Measurements from ENCODE around the gene CFB.
"Not testable (repeated sequence)": the region's sequence is repeated elsewhere in the genome, so short reads cannot be mapped to it uniquely, and the experiment has no call there.

The CFB gene

DNA sequence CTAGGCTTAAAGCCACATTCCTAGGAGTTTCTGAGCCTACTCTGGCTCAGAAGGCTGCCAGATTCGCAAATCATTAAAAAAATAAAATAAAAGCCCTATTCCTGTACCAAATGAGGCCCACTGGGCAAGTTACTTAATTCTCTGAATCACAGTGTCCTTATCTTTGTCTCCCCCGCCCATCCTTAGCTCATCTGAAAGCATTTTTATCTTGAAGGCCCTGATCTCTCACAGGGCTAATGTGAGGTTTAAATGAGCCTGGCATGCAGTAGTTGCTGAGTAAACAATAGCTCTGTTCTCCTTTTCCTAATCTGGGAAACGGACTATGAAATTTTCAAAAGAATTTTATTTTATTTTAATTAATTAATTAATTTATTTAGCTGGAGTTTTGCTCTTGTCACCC is 41.9 kb upstream of the CFB start:
- CTCF ChIA-PET, result interaction anchor here (0.7 to 6.6 kb wide), 3 partner anchors 48 to 56 kb away, joined by 3 to 35 read pairs (median 4); no protein-coding TSS in a partner anchor

DNA sequence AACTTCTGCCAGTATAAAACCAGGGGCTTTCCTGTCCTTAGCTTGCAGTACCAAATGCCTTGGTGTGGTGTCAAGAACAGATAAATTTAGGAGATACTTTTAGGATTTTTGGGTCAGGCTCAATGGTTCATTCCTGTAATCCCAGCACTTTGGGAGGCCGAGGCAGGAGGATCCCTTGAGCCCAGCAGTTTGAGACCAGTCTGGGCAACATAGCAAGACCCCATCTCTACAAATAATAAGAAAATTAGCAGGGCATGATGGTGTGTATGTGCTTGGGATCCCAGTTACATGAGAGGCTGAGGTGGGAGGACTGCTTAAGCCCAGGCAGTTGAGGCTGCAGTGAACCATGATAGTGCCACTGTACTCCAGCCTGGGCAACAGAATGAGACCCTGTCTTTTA is 40.9 kb upstream of the CFB start:
- CTCF ChIA-PET, result interaction anchor here (1.1 to 6.6 kb wide), 2 partner anchors 47 to 51 kb away, joined by 4 to 35 read pairs; no protein-coding TSS in a partner anchor
- POLR2A ChIA-PET, result no interaction called here

More for the DNA sequence above, 41.9 kb upstream of the CFB start:
- POLR2A ChIA-PET, result no interaction called here
- TF ChIP-seq, protein P1, sequence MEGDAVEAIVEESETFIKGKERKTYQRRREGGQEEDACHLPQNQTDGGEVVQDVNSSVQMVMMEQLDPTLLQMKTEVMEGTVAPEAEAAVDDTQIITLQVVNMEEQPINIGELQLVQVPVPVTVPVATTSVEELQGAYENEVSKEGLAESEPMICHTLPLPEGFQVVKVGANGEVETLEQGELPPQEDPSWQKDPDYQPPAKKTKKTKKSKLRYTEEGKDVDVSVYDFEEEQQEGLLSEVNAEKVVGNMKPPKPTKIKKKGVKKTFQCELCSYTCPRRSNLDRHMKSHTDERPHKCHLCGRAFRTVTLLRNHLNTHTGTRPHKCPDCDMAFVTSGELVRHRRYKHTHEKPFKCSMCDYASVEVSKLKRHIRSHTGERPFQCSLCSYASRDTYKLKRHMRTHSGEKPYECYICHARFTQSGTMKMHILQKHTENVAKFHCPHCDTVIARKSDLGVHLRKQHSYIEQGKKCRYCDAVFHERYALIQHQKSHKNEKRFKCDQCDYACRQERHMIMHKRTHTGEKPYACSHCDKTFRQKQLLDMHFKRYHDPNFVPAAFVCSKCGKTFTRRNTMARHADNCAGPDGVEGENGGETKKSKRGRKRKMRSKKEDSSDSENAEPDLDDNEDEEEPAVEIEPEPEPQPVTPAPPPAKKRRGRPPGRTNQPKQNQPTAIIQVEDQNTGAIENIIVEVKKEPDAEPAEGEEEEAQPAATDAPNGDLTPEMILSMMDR (IDR thresholded peaks at IDR 0.05; ENCODE audit: insufficient read depth, low read length, missing control alignments), result no peak
- no peak for DNase-seq (ENCODE audit: low read depth, low spot score)
- no peak overlapping the region for H3K4me3 ChIP-seq (ENCODE audit: low read depth, low read length)

DNA sequence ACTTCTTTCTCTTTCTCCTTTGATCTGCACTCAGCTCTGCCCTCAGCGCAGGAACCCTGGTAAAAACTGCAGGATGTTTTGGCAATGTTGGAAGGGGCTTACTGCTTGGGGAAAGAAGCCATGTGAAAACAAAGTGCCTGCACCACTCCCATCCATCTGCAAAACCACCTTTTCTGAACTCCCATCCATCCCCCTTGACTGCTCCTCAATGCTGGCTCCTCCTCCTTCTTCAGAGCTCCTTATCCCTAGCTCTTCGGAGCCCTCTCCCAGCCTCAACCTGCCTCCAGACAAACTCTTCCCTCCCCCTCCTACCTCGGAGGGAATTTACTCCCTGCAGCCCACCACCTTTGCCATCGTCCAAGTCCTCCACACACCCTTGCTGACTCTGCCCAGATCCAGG is 39.8 kb upstream of the CFB start:
- ChIA-PET CTCF (interaction anchor here (6.6 kb wide), 1 partner anchor 46 kb away, joined by 35 read pairs; no protein-coding TSS in a partner anchor), POLR2A (no interaction called here)
- no peak overlapping the region for H3K4me3 ChIP-seq (ENCODE audit: low read depth, low read length)
- DNase-seq (ENCODE audit: low read depth, low spot score), result no peak
- TF ChIP-seq, protein P1 (IDR thresholded peaks at IDR 0.05; ENCODE audit: insufficient read depth, low read length, missing control alignments), result no peak

More for the DNA sequence above, 40.9 kb upstream of the CFB start:
- no peak overlapping the region for H3K4me3 ChIP-seq (ENCODE audit: low read depth, low read length)
- TF ChIP-seq, protein P1 (IDR thresholded peaks at IDR 0.05; ENCODE audit: insufficient read depth, low read length, missing control alignments), result no peak
- DNase-seq (ENCODE audit: low read depth, low spot score), result no peak

DNA sequence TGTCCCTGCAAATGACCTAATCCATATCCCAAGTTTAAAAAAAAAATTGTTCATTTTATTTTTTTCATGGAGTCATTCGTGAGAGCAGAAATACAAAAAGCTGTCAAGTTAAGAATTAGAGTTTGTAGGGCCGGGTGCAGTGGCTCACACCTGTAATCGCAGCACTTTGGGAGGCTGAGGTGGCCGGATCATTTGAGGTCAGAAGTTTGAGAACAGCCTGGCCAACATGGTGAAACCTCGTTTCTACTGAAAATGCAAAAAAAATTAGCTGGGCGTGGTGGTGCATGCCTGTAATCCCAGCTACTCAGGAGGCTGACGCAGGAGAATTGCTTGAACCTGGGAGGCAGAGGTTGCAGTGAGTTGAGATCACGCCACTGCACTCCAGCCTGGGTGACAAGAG is 39.2 kb upstream of the CFB start:
- POLR2A ChIA-PET, result interaction anchor here (1.1 kb wide), 1 partner anchor 9 kb away, joined by 3 read pairs; the partner anchor contains the start of gene EHMT2
- DNase-seq (ENCODE audit: low read depth, low spot score); H3K4me3 ChIP-seq (ENCODE audit: low read depth, low read length): not testable (repeated sequence)
- CTCF ChIA-PET, result interaction anchor here (0.6 kb wide), 1 partner anchor 46 kb away, joined by 3 read pairs; no protein-coding TSS in a partner anchor

DNA sequence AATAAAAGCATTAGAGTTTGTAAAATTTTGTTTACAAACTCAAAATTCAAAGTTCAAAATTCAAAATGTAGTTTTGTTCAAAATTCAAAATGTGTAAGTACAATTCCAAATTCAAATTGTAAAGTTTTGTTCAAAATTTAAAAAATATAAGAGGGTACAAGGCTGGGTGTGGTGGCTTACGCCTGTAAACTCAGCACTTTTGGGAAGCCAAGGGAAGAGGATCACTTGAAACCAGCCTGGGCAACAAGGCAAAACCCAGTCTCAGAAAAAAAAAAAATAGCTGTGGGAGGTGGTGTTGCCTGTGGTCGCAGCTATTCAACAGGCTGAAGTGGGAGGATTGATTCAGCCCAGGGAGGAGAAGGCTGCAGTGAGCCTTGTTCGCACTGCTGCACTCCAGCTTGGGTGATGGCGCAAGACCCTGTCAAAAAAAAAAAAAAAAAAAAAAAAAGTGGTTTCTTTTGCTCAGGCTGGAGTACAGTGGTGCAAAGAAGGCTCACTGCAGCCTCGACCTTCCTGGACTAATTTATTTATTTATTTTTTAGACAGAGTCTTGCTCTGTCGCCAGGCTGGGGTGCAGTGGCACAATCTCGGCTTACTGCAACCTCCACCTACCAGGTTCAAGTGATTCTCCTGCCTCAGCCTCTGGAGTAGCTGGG is 38.6 kb upstream of the CFB start:
- ChIA-PET POLR2A (interaction anchor here (1.1 kb wide), 1 partner anchor 10 kb away, joined by 3 read pairs; the partner anchor contains the start of gene EHMT2), CTCF (interaction anchor here (0.6 to 1.4 kb wide), 3 partner anchors 18 to 206 kb away, joined by 3 to 4 read pairs (median 3); no protein-coding TSS in a partner anchor)
- TF ChIP-seq, protein P1 (IDR thresholded peaks at IDR 0.05; ENCODE audit: insufficient read depth, low read length, missing control alignments), result no peak
- no peak overlapping the region for H3K4me3 ChIP-seq (ENCODE audit: low read depth, low read length)
- no peak for DNase-seq (ENCODE audit: low read depth, low spot score)

DNA sequence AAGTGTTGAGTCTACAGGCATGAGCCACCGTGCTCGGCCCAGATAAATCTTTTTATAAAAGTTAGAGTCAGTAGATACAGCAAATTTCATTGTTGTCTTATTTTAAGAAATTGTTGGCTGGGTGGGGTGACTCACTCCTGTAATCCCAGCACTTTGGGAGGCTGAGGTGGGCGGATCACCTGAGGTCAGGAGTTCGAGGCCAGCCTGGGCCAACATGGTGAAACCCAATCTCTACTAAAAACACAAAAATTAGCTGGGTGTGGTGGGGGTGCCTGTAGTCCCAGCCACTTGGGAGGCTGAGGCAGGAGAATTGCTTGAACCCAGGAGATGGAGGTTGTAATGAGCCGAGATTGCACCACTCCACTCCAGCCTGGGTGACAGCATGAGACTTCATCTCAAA is 37.6 kb upstream of the CFB start:
- DNase-seq (ENCODE audit: low read depth, low spot score); H3K4me3 ChIP-seq (ENCODE audit: low read depth, low read length); POLR2A ChIA-PET: not testable (repeated sequence)
- CTCF ChIA-PET, result interaction anchor here (1.0 to 1.4 kb wide), 2 partner anchors 19 to 205 kb away, joined by 3 to 4 read pairs; no protein-coding TSS in a partner anchor

DNA sequence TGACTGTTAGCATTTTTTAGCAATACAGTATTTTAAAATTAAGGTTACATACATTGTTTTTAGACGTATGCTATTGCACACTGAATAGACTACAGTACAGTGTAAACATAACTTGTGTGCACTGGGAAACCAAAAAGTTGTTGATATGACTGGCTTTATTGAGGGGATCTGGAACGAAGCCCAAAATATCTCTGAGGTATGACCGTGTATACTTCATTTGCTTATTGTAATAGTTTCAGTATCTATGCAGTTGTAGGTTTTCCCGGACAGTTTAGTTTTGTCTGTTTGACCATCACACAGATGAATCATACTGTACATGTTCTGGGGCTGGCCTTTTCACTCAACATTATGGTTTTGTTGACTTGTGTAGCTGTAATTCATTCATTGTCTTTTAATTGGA is 37.1 kb upstream of the CFB start:
- no peak overlapping the region for H3K4me3 ChIP-seq (ENCODE audit: low read depth, low read length)
- TF ChIP-seq, protein P1 (IDR thresholded peaks at IDR 0.05; ENCODE audit: insufficient read depth, low read length, missing control alignments), result no peak
- no peak for DNase-seq (ENCODE audit: low read depth, low spot score)
- ChIA-PET POLR2A (no interaction called here), CTCF (interaction anchor here (1.2 to 2.4 kb wide), 2 partner anchors 20 to 43 kb away, joined by 5 to 18 read pairs; no protein-coding TSS in a partner anchor)

DNA sequence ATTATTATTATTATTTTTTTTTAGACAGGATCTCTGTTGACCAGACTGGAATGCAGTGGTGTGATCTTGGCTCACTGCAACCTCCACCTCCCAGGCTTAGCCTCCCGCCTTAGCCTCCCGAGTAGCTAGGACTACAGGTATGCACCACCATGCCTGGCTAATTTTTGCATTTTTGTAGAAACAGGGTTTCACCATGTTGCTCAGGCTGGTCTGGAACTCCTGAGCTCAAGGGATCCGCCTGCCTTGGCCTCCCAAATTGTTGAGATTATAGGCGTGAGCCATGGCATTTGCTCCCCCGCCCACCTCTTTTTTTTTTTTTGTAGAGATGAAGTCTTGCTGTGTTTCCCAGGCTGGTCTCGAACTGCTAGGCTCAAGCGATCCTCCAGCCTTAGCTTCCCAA is 36.6 kb upstream of the CFB start:
- not testable (repeated sequence) for DNase-seq (ENCODE audit: low read depth, low spot score); H3K4me3 ChIP-seq (ENCODE audit: low read depth, low read length)
- ChIA-PET CTCF (interaction anchor here (1.2 to 2.4 kb wide), 2 partner anchors 20 to 43 kb away, joined by 5 to 18 read pairs; no protein-coding TSS in a partner anchor), POLR2A (interaction anchor here (0.6 kb wide), 1 partner anchor 12 kb away, joined by 3 read pairs; the partner anchor contains the start of gene EHMT2)

All from AG04449 (cell line).